HPDE6-E6E7 (cell line): ENCODE measurements around the gene ACOX1.

Experiments
- DNase-seq: peaks from one replicate; pipeline ENCODE4 v3.0.0; 2011; ENCODE audit warnings: missing footprints; ENCODE audit errors: extremely low spot score

ACOX1 gene

GRCh38 chr17:75909051-75909811 lies 69.7 kb downstream of the ACOX1 start:
- DNase-seq: no peak

- DNase-seq: no peak
These were observed 70.8 kb downstream of the ACOX1 start for GRCh38 chr17:75908201-75908600.

- no peak for DNase-seq
These were observed 72.7 kb downstream of the ACOX1 start for GRCh38 chr17:75906143-75906884.

GRCh38 chr17:75904749-75905521 lies 74.0 kb downstream of the ACOX1 start, which contains the start of gene MRPL38:
Gene MRPL38 (minus strand): TSS chr17:75904884. CDS start chr17:75904875, 9 bp downstream.
- DNase-seq: peak; percentile 95

- no peak for DNase-seq
These were observed 76.6 kb downstream of the ACOX1 start for GRCh38 chr17:75902406-75902805.

GRCh38 chr17:75901727-75902126 lies 77.2 kb downstream of the ACOX1 start:
- DNase-seq: no peak

- no peak for DNase-seq
These were observed 78.1 kb downstream of the ACOX1 start for GRCh38 chr17:75900691-75901533.

- DNase-seq: no peak
These were observed 79.0 kb downstream of the ACOX1 start for GRCh38 chr17:75899767-75900468.

- no peak for DNase-seq
These were observed 79.6 kb downstream of the ACOX1 start for GRCh38 chr17:75899353-75899752.

GRCh38 chr17:75898791-75899190 lies 80.2 kb downstream of the ACOX1 start:
- DNase-seq: no peak

GRCh38 chr17:75898065-75898464 lies 80.9 kb downstream of the ACOX1 start:
- DNase-seq: no peak

- DNase-seq: no peak
These were observed 81.6 kb downstream of the ACOX1 start for GRCh38 chr17:75897160-75898019.

- peak; percentile 71 for DNase-seq
These were observed 82.4 kb downstream of the ACOX1 start, which contains the start of gene TRIM65 for GRCh38 chr17:75896415-75897159. Gene TRIM65 (minus strand): TSS chr17:75896951. CDS start chr17:75896937, 14 bp downstream.

- DNase-seq: no peak
These were observed 83.4 kb downstream of the ACOX1 start for GRCh38 chr17:75895370-75896155.

- no peak for DNase-seq
These were observed 84.8 kb downstream of the ACOX1 start for GRCh38 chr17:75894049-75894733.

GRCh38 chr17:75893305-75894048 lies 85.5 kb downstream of the ACOX1 start:
- DNase-seq: no peak
